Keratinocyte (primary cell): Measurements from ENCODE around the gene UBA52. TPM values are rescaled to one million over a fixed set of nuclear protein-coding genes. Genes with fewer than 3 reads are reported as not detected.

Experiments
- DNase-seq: peaks from one replicate; pipeline ENCODE4 v3.0.0-alpha.2; 2011; ENCODE audit warnings: low read depth, missing footprints, low spot score
- FAIRE-seq: peaks from 2 replicates; lab custom pipeline; 2011; peaks lifted over from hg19 to GRCh38; lab: Jason Lieb, UNC
- H2AFZ ChIP-seq: 2 replicates; pipeline ENCODE4 v1.6.0; 2012; ENCODE audit warnings: low read length, control low read depth, inconsistent platforms; ENCODE audit not compliant: control insufficient read depth
- H3K27ac ChIP-seq: 2 replicates; pipeline ENCODE4 v1.5.1; 2011; ENCODE audit warnings: low read length; ENCODE audit not compliant: control insufficient read depth, insufficient read depth
- H3K27me3 ChIP-seq: 3 replicates; pipeline ENCODE4 v1.6.0; 2011; ENCODE audit warnings: low read length; ENCODE audit not compliant: control insufficient read depth, insufficient read depth; ENCODE audit errors: extremely low read depth
- H3K36me3 ChIP-seq, 2 experiments: 2 replicates in 1 of 2; 3 replicates in 1 of 2; pipeline ENCODE4 v1.5.1; 2011; ENCODE audit warnings: low read length in 2 of 2, mild to moderate bottlenecking in 1 of 2; ENCODE audit not compliant: control insufficient read depth in 2 of 2, insufficient read depth in 2 of 2; ENCODE audit errors: extremely low read depth in 1 of 2
- H3K4me1 ChIP-seq: 3 replicates; pipeline ENCODE4 v1.5.1; 2011; ENCODE audit warnings: low read length; ENCODE audit not compliant: control insufficient read depth, insufficient read depth; ENCODE audit errors: extremely low read depth
- H3K4me2 ChIP-seq: 3 replicates; pipeline ENCODE4 v1.6.0; 2011; ENCODE audit warnings: low read depth, low read length; ENCODE audit not compliant: control insufficient read depth, insufficient read depth; ENCODE audit errors: extremely low read depth
- H3K4me3 ChIP-seq, 3 experiments: fragments of 200-600 bp in 1 of 3; sonication (generic) in 1 of 3; 2 replicates in 2 of 3; 3 replicates in 1 of 3; pipeline ENCODE4 v1.5.1; 2011 to 2016; ENCODE audit warnings: low read length in 3 of 3, mild to moderate bottlenecking in 3 of 3, control low read depth in 2 of 3, inconsistent platforms in 1 of 3, low read depth in 1 of 3, mixed read lengths in 1 of 3, mixed run types in 1 of 3, moderate library complexity in 1 of 3; ENCODE audit not compliant: control insufficient read depth in 2 of 3, insufficient read depth in 2 of 3; ENCODE audit errors: extremely low read depth in 1 of 3
- H3K79me2 ChIP-seq: 2 replicates; pipeline ENCODE4 v1.6.0; 2012; ENCODE audit warnings: low read length; ENCODE audit not compliant: control insufficient read depth, insufficient read depth
- H3K9ac ChIP-seq: 3 replicates; pipeline ENCODE4 v1.6.0; 2011; ENCODE audit warnings: low read length; ENCODE audit not compliant: control insufficient read depth, insufficient read depth; ENCODE audit errors: extremely low read depth
- H3K9me1 ChIP-seq: 3 replicates; pipeline ENCODE4 v1.6.0; 2011; ENCODE audit warnings: low read length; ENCODE audit not compliant: control insufficient read depth, insufficient read depth; ENCODE audit errors: extremely low read depth
- H3K9me3 ChIP-seq: 2 replicates; pipeline ENCODE4 v1.5.1; 2012; ENCODE audit warnings: low read depth, low read length; ENCODE audit not compliant: control insufficient read depth
- H4K20me1 ChIP-seq: 3 replicates; pipeline ENCODE4 v1.6.0; 2011; ENCODE audit warnings: low read length; ENCODE audit not compliant: control insufficient read depth, insufficient read depth; ENCODE audit errors: extremely low read depth
- EZH2 ChIP-seq: IDR thresholded peaks from one replicate; pipeline ENCODE4 v1.6.1; 2012; ENCODE audit warnings: inconsistent platforms, mild to moderate bottlenecking, low read length, moderate library complexity
- dilution Hi-C: fragments of 300-500 bp; cut with MboI; formaldehyde crosslinking; loops from one replicate; pipeline ENCODE4 v1.7.0; 2020; ENCODE audit warnings: low sequenced_read_pairs; ENCODE audit not compliant: extremely low pct_ligation_motif_present
- polyA plus RNA-seq, 5 experiments: library from polyadenylated mRNA; depleted of rRNA in 3 of 5; stranded (reverse) in 3 of 5; stranded (forward) in 1 of 5; unstranded in 1 of 5; fragments of >200 nt; gene quantifications; 1 replicate in 1 of 5; 2 replicates in 3 of 5; 3 replicates in 1 of 5; pipeline versions ENCODE4 v1.2.1 to v1.2.3, GENCODE V29; 2011 to 2012; ENCODE audit warnings: missing spikeins in 2 of 5, low read depth in 1 of 5, low replicate concordance in 1 of 5
- TF ChIP-seq, protein P1 (sequence below), 3 experiments: IDR thresholded peaks in 1 of 3; conservative IDR thresholded peaks in 1 of 3; optimal IDR thresholded peaks in 1 of 3; 2 replicates in 2 of 3; 3 replicates in 1 of 3; pipeline versions ENCODE3 to v1.5.1; 2011; ENCODE audit warnings: low read length in 3 of 3, mild to moderate bottlenecking in 3 of 3, moderate library complexity in 2 of 3, control low read depth in 1 of 3, inconsistent platforms in 1 of 3; ENCODE audit not compliant: insufficient read depth in 2 of 3; ENCODE audit errors: extremely low read depth in 1 of 3

The UBA52 gene
- polyA plus RNA-seq, 1 donor (not counting 4 experiments of a cell fraction or from before 2014, with no cell fraction given), result 1,376 TPM

GRCh38 chr19:18532168-18532890 is 39.3 kb upstream of the UBA52 start:
- no peak overlapping the region for H2AFZ ChIP-seq
- H3K9ac ChIP-seq, result no peak overlapping the region
- no peak for DNase-seq
- H3K79me2 ChIP-seq, result no peaks in the 10 kb centered on the region
- H3K27me3 ChIP-seq, result no peaks in the 10 kb centered on the region
- H3K4me1 ChIP-seq, result peaks cover 3% of the 10 kb centered on the region
- H3K36me3 ChIP-seq, result peaks cover 24 to 28% of the 10 kb centered on the region in 2 experiments
- H3K4me2 ChIP-seq, result no peak overlapping the region
- dilution Hi-C loops, result no loop called here
- no peaks in the 10 kb centered on the region for H3K9me3 ChIP-seq
- no peaks in the 10 kb centered on the region for H4K20me1 ChIP-seq
- FAIRE-seq, result no peak
- H3K27ac ChIP-seq, result no peak overlapping the region
- H3K9me1 ChIP-seq, result no peaks in the 10 kb centered on the region
- no peak overlapping the region for H3K4me3 ChIP-seq
- TF ChIP-seq, protein P1, sequence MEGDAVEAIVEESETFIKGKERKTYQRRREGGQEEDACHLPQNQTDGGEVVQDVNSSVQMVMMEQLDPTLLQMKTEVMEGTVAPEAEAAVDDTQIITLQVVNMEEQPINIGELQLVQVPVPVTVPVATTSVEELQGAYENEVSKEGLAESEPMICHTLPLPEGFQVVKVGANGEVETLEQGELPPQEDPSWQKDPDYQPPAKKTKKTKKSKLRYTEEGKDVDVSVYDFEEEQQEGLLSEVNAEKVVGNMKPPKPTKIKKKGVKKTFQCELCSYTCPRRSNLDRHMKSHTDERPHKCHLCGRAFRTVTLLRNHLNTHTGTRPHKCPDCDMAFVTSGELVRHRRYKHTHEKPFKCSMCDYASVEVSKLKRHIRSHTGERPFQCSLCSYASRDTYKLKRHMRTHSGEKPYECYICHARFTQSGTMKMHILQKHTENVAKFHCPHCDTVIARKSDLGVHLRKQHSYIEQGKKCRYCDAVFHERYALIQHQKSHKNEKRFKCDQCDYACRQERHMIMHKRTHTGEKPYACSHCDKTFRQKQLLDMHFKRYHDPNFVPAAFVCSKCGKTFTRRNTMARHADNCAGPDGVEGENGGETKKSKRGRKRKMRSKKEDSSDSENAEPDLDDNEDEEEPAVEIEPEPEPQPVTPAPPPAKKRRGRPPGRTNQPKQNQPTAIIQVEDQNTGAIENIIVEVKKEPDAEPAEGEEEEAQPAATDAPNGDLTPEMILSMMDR (optimal IDR thresholded peaks at IDR 0.05 in 1 of 3, IDR thresholded peaks at IDR 0.05 in 1 of 3, conservative IDR thresholded peaks at IDR 0.05 in 1 of 3; ENCODE audit: extremely low read depth in 1 of 3, insufficient read depth in 2 of 3, low read length in 3 of 3), result no peak
- TF ChIP-seq EZH2, result no peak

- no peak overlapping the region for H2AFZ ChIP-seq
Observed at GRCh38 chr19:18533058-18533457, 38.6 kb upstream of the UBA52 start.

More at GRCh38 chr19:18533058-18533457, 38.6 kb upstream of the UBA52 start:
- Histone ChIP-seq H3K4me3 (no peak overlapping the region), H3K27me3 (no peaks in the 10 kb centered on the region), H3K27ac (no peak overlapping the region), H3K4me1 (no peaks in the 10 kb centered on the region), H3K9me1 (no peaks in the 10 kb centered on the region), H3K79me2 (no peaks in the 10 kb centered on the region), H3K9me3 (no peaks in the 10 kb centered on the region), H3K4me2 (no peak overlapping the region), H3K9ac (no peak overlapping the region), H3K36me3 (peaks cover 28 to 34% of the 10 kb centered on the region in 2 experiments), H4K20me1 (no peaks in the 10 kb centered on the region)
- dilution Hi-C loops, result no loop called here
- no peak for FAIRE-seq
- TF ChIP-seq, protein P1 (optimal IDR thresholded peaks at IDR 0.05 in 1 of 3, IDR thresholded peaks at IDR 0.05 in 1 of 3, conservative IDR thresholded peaks at IDR 0.05 in 1 of 3; ENCODE audit: extremely low read depth in 1 of 3, insufficient read depth in 2 of 3, low read length in 3 of 3), result no peak
- TF ChIP-seq EZH2, result no peak
- DNase-seq, result no peak
